ENCODE results near the gene SV2B. TPM values are rescaled to one million over a fixed set of nuclear protein-coding genes. Genes with fewer than 3 reads are reported as not detected.
A peak's percentile ranks its signal among the peaks of the same experiment; 100 is the strongest.

The SV2B gene
- total RNA-seq, 2 donors from 2014 or later: 6.5 to 8.8 TPM

DNA sequence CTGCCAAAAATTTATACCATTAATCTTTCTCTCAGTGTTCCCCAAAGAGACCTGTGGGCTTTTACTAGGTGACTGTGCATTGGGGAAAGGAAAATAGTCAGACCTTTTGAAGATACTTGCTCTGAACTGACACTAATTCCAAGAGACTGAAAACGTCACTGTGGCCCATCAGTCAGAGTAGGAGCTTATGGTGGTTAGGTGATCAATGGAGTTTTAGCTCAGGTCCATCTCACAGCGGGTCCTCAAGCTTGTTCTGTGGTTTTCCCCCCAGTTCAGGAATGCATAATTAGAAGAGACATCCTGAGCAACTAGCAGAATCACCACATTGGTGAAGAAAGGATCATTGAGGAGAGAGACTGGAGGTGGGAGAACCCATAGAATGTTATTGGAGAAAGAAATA, 134.7 kb downstream of the SV2B start:
- peaks cover 55% of the 10 kb centered on the region for H3K27me3 ChIP-seq (ENCODE audit: control insufficient read depth, insufficient read depth, low read length, poor library complexity, severe bottlenecking)
- Mint-ChIP-seq H3K27ac (no peak overlapping the region), H3K36me3 (ENCODE audit: low read depth) (no peaks in the 10 kb centered on the region), H3K9me3 (no peaks in the 10 kb centered on the region), H3K4me3 (no peak overlapping the region), H3K4me1 (peaks cover 3% of the 10 kb centered on the region), H3K27me3 (ENCODE audit: insufficient read depth) (peaks cover 36% of the 10 kb centered on the region)
- no peaks in the 10 kb centered on the region for H3K9me3 ChIP-seq (ENCODE audit: control insufficient read depth, low read length)
- WGBS, 2 experiments (ENCODE audit: insufficient coverage in 1 of 2, insufficient read length in 1 of 2): 67 to 83% methylated on average over 1 to 2 of the region's 2 CpGs
- H3K36me3 ChIP-seq (ENCODE audit: control insufficient read depth, insufficient read depth, low read length): no peaks in the 10 kb centered on the region
- H3K4me1 ChIP-seq (ENCODE audit: control insufficient read depth, insufficient read depth, low read length): no peaks in the 10 kb centered on the region
- DNase-seq: no peak
- no peak overlapping the region for H3K4me3 ChIP-seq (ENCODE audit: low read length)
- H3K9ac ChIP-seq (ENCODE audit: extremely low read depth, low read length, poor library complexity, severe bottlenecking): no peak overlapping the region
- no peak overlapping the region for H3K27ac ChIP-seq (ENCODE audit: low read depth, low read length)
- TF ChIP-seq CTCF (conservative IDR thresholded peaks at IDR 0.05): no peak

DNA sequence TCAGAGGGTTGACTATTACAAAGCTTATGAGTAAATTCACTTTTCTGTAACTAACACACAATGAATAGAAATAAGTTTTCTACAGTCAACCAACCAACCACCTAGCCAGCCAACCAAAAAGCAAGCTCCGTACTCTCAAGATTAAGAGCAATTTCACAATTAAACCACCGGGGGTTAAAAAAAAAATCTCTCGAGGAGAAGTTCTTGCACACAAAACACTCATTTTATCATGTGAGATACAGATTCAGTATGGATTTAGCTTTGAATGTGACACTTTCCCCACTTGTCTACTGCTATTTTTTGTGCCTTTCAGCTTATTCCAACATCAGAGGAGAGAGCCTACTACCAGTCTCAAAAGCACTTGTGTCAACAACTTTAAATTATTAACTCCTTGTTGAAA, 135.3 kb downstream of the SV2B start:
- DNase-seq: no peak
- Mint-ChIP-seq H3K9me3 (no peaks in the 10 kb centered on the region), H3K27me3 (ENCODE audit: insufficient read depth) (peaks cover 37% of the 10 kb centered on the region), H3K36me3 (ENCODE audit: low read depth) (no peaks in the 10 kb centered on the region), H3K4me1 (peaks cover 3% of the 10 kb centered on the region), H3K27ac (no peak overlapping the region), H3K4me3 (no peak overlapping the region)
- Histone ChIP-seq H3K9ac (ENCODE audit: extremely low read depth, low read length, poor library complexity, severe bottlenecking) (no peak overlapping the region), H3K9me3 (ENCODE audit: control insufficient read depth, low read length) (no peaks in the 10 kb centered on the region), H3K27ac (ENCODE audit: low read depth, low read length) (no peak overlapping the region), H3K36me3 (ENCODE audit: control insufficient read depth, insufficient read depth, low read length) (no peaks in the 10 kb centered on the region), H3K4me3 (ENCODE audit: low read length) (no peak overlapping the region), H3K4me1 (ENCODE audit: control insufficient read depth, insufficient read depth, low read length) (no peaks in the 10 kb centered on the region), H3K27me3 (ENCODE audit: control insufficient read depth, insufficient read depth, low read length, poor library complexity, severe bottlenecking) (peaks cover 62% of the 10 kb centered on the region)
- WGBS, 2 experiments (ENCODE audit: insufficient coverage in 1 of 2, insufficient read length in 1 of 2): 83% methylated on average over 3 of the region's 3 CpGs; no CpG with 5 or more reads in 1 of the 2 experiments
- TF ChIP-seq CTCF (conservative IDR thresholded peaks at IDR 0.05): peak; percentile 55

DNA sequence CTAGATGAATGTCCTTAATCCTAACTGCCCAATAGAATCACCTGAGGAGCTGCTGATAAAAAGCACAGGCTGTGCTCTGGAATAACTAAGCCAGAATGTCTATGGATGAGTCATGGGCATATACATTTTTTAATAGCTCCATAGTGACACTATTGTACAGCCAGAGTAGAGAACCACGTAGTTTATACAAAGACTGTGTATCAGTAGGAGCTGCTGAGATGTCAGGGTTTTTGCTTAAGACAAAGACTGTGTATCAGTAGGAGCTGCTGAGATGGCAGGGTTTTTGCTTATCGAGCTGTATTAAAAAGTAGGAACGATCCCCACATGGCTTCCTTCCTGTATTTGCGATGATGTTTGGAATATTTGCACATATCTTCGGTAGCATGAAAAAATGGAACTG, 137.4 kb downstream of the SV2B start:
- WGBS, 2 experiments (ENCODE audit: insufficient coverage in 1 of 2, insufficient read length in 1 of 2): 95 to 100% methylated on average over 4 to 5 of the region's 5 CpGs
- H3K27ac Mint-ChIP-seq: no peak overlapping the region
- no peak for TF ChIP-seq CTCF (conservative IDR thresholded peaks at IDR 0.05)
- H3K9ac ChIP-seq (ENCODE audit: extremely low read depth, low read length, poor library complexity, severe bottlenecking): no peak overlapping the region
- H3K36me3 Mint-ChIP-seq (ENCODE audit: low read depth): no peaks in the 10 kb centered on the region
- DNase-seq: no peak
- no peak overlapping the region for H3K4me3 ChIP-seq (ENCODE audit: low read length)
- peaks cover 35% of the 10 kb centered on the region for H3K27me3 Mint-ChIP-seq (ENCODE audit: insufficient read depth)
- no peaks in the 10 kb centered on the region for H3K9me3 ChIP-seq (ENCODE audit: control insufficient read depth, low read length)
- peaks cover 82% of the 10 kb centered on the region for H3K27me3 ChIP-seq (ENCODE audit: control insufficient read depth, insufficient read depth, low read length, poor library complexity, severe bottlenecking)
- H3K4me3 Mint-ChIP-seq: no peak overlapping the region
- no peaks in the 10 kb centered on the region for H3K4me1 Mint-ChIP-seq
- H3K36me3 ChIP-seq (ENCODE audit: control insufficient read depth, insufficient read depth, low read length): no peaks in the 10 kb centered on the region
- no peaks in the 10 kb centered on the region for H3K9me3 Mint-ChIP-seq
- peak overlapping the region; percentile 6 for H3K27ac ChIP-seq (ENCODE audit: low read depth, low read length)
- no peaks in the 10 kb centered on the region for H3K4me1 ChIP-seq (ENCODE audit: control insufficient read depth, insufficient read depth, low read length)
